Keratinocyte (primary cell): ENCODE results near the gene PSD.
A peak's percentile ranks its signal among the peaks of the same experiment; 100 is the strongest.

Source experiments
- EZH2 ChIP-seq: IDR thresholded peaks from one replicate; pipeline ENCODE4 v1.6.1; 2012; ENCODE audit warnings: inconsistent platforms, mild to moderate bottlenecking, low read length, moderate library complexity
- TF ChIP-seq, protein P1 (sequence below), 3 experiments: IDR thresholded peaks in 1 of 3; conservative IDR thresholded peaks in 1 of 3; optimal IDR thresholded peaks in 1 of 3; 2 replicates in 2 of 3; 3 replicates in 1 of 3; pipeline versions ENCODE3 to v1.5.1; 2011; ENCODE audit warnings: low read length in 3 of 3, mild to moderate bottlenecking in 3 of 3, moderate library complexity in 2 of 3, control low read depth in 1 of 3, inconsistent platforms in 1 of 3; ENCODE audit not compliant: insufficient read depth in 2 of 3; ENCODE audit errors: extremely low read depth in 1 of 3

DNA sequence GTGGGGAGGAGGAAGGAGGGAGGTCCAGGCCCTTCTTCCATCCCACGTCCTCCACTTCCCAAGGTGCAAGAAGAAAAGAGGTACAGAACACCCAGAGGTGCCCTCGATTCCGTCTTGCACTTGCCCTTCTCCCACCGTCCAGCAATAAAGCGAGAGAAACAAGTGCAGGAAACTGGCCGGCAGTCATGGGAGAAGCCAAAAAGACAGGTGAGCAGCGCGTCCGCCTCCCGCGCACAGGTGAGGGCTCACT lies 31.5 kb upstream of the PSD start:
- TF ChIP-seq EZH2 = no peak
- TF ChIP-seq, protein P1, sequence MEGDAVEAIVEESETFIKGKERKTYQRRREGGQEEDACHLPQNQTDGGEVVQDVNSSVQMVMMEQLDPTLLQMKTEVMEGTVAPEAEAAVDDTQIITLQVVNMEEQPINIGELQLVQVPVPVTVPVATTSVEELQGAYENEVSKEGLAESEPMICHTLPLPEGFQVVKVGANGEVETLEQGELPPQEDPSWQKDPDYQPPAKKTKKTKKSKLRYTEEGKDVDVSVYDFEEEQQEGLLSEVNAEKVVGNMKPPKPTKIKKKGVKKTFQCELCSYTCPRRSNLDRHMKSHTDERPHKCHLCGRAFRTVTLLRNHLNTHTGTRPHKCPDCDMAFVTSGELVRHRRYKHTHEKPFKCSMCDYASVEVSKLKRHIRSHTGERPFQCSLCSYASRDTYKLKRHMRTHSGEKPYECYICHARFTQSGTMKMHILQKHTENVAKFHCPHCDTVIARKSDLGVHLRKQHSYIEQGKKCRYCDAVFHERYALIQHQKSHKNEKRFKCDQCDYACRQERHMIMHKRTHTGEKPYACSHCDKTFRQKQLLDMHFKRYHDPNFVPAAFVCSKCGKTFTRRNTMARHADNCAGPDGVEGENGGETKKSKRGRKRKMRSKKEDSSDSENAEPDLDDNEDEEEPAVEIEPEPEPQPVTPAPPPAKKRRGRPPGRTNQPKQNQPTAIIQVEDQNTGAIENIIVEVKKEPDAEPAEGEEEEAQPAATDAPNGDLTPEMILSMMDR (optimal IDR thresholded peaks at IDR 0.05 in 1 of 3, IDR thresholded peaks at IDR 0.05 in 1 of 3, conservative IDR thresholded peaks at IDR 0.05 in 1 of 3; ENCODE audit: extremely low read depth in 1 of 3, insufficient read depth in 2 of 3, low read length in 3 of 3) = peak in 2 of 3 experiments; percentile 20 to 21
